HepG2 (cell line): Measurements from ENCODE around the gene MYL11. TPM values are rescaled to one million over a fixed set of nuclear protein-coding genes. Genes with fewer than 3 reads are reported as not detected.
A peak's percentile ranks its signal among the peaks of the same experiment; 100 is the strongest.

ENCODE experiments used
- ATAC-seq: fragments of 200-7000 bp; cut with Tn5 transposase; 3 replicates; pipeline ENCODE4 v1.9.1; 2020; ENCODE audit warnings: mild to moderate bottlenecking, moderate library complexity
- BruUV-seq: library from RNA; stranded (reverse); fragments of 400-500 nt; replicated peaks from 2 replicates; lab custom pipeline; 2021; lab: Mats Ljungman, UMichigan
- CTCF ChIA-PET: fragments of 300-600 bp; formaldehyde crosslinking; extraction: SDS; loops from one replicate; lab custom pipeline; 2021; ENCODE audit warnings: low total read pairs, inconsistent platforms, low intra/inter-chr PET ratio; lab: Yijun Ruan, JAX
- POLR2A ChIA-PET: fragments of 350-600 bp; sonication (Branson Sonifier 250); formaldehyde crosslinking; loops from one replicate; lab custom pipeline; 2020; ENCODE audit warnings: antibody characterized with exemption, inconsistent platforms; lab: Yijun Ruan, JAX
- DNase-seq: peaks from one replicate; pipeline ENCODE4 v3.0.0-alpha.2; 2015; ENCODE audit warnings: low spot score
- FAIRE-seq: peaks from 3 replicates; lab custom pipeline; 2011; peaks lifted over from hg19 to GRCh38; lab: Jason Lieb, UNC
- H2AFZ ChIP-seq: one replicate; pipeline ENCODE4 v1.6.1; 2011; ENCODE audit warnings: low read length, inconsistent platforms
- H3K27ac ChIP-seq: fragments of 300-600 bp; 3 replicates; pipeline ENCODE4 v1.8.0; 2011; ENCODE audit warnings: mixed run types, mild to moderate bottlenecking, mixed read lengths, low read length, inconsistent platforms; ENCODE audit not compliant: insufficient read depth; ENCODE audit errors: extremely low read length
- H3K27me3 ChIP-seq, 2 experiments: fragments of 200-600 bp in 1 of 2; 2 replicates in 1 of 2; 3 replicates in 1 of 2; pipeline versions ENCODE4 v1.6.0 to v1.8.0; 2011; ENCODE audit warnings: low read length in 2 of 2, mild to moderate bottlenecking in 2 of 2, moderate library complexity in 2 of 2, inconsistent platforms in 1 of 2; ENCODE audit not compliant: insufficient read depth in 2 of 2, control insufficient read depth in 1 of 2
- H3K36me3 ChIP-seq, 2 experiments: fragments of 200-600 bp in 1 of 2; replicated peaks in 1 of 2; 2 replicates in 1 of 2; 3 replicates in 1 of 2; pipeline versions ENCODE4 v1.5.1 to v1.8.0; 2011; ENCODE audit warnings: low read length in 2 of 2, inconsistent platforms in 1 of 2; ENCODE audit not compliant: insufficient read depth in 2 of 2, control insufficient read depth in 1 of 2
- H3K4me1 ChIP-seq: 2 replicates; pipeline ENCODE4 v1.5.1; 2012; ENCODE audit warnings: low read length, inconsistent platforms; ENCODE audit not compliant: insufficient read depth
- H3K4me2 ChIP-seq: 2 replicates; pipeline ENCODE4 v1.6.0; 2011; ENCODE audit warnings: low read depth, low read length, inconsistent platforms
- H3K4me3 ChIP-seq, 3 experiments: fragments of 200-600 bp in 1 of 3; sonication (generic), shearing (Covaris generic) in 1 of 3; replicated peaks in 1 of 3; 2 replicates each; pipeline ENCODE4 v1.5.1; 2011 to 2016; ENCODE audit warnings: low read length in 3 of 3, inconsistent platforms in 2 of 3, low read depth in 2 of 3, mild to moderate bottlenecking in 2 of 3, control low read depth in 1 of 3, mixed read lengths in 1 of 3; ENCODE audit not compliant: insufficient read depth in 1 of 3
- H3K79me2 ChIP-seq: one replicate; pipeline ENCODE4 v1.6.1; 2011; ENCODE audit warnings: low read length, inconsistent platforms; ENCODE audit not compliant: insufficient read depth
- H3K9ac ChIP-seq: 2 replicates; pipeline ENCODE4 v1.6.0; 2011; ENCODE audit warnings: mild to moderate bottlenecking, low read depth, low read length, inconsistent platforms; ENCODE audit not compliant: insufficient read depth
- H3K9me3 ChIP-seq: 2 replicates; pipeline ENCODE4 v1.5.1; 2012; ENCODE audit warnings: mild to moderate bottlenecking, low read length
- H4K20me1 ChIP-seq: 2 replicates; pipeline ENCODE4 v1.6.0; 2011; ENCODE audit warnings: inconsistent platforms, mild to moderate bottlenecking, low read length, moderate library complexity; ENCODE audit not compliant: insufficient read depth
- ARNTL ChIP-seq: sonication (generic); formaldehyde crosslinking; IDR thresholded peaks from 2 replicates; pipeline ENCODE4 v1.4.0; 2020; ENCODE audit warnings: mild to moderate bottlenecking, missing genetic modification reagents
- CHCHD3 ChIP-seq: sonication (generic); formaldehyde crosslinking; IDR thresholded peaks from 2 replicates; pipeline ENCODE4 v1.8.0; 2022; ENCODE audit warnings: mild to moderate bottlenecking, missing genetic modification reagents, moderate library complexity
- GTF2F1 ChIP-seq: fragments of 150-350 bp; IDR thresholded peaks from 2 replicates; pipeline ENCODE4 v1.6.1; 2014; ENCODE audit warnings: low read length
- HNF4G ChIP-seq, 2 experiments: sonication (generic) in 1 of 2; formaldehyde crosslinking in 1 of 2; IDR thresholded peaks; 2 replicates each; pipeline versions ENCODE4 v1.4.0 to v1.6.1; 2011 to 2020; ENCODE audit warnings: borderline replicate concordance in 2 of 2, low read depth in 2 of 2, mild to moderate bottlenecking in 2 of 2, low read length in 1 of 2, missing genetic modification reagents in 1 of 2, moderate library complexity in 1 of 2
- MIXL1 ChIP-seq: IDR thresholded peaks from 2 replicates; pipeline ENCODE4 v1.6.1; 2016
- MTA1 ChIP-seq: sonication (generic); formaldehyde crosslinking; IDR thresholded peaks from 2 replicates; pipeline ENCODE4 v1.4.0; 2020; ENCODE audit warnings: missing genetic modification reagents, mild to moderate bottlenecking, borderline replicate concordance
- NAIF1 ChIP-seq: sonication (generic); formaldehyde crosslinking; IDR thresholded peaks from 2 replicates; pipeline ENCODE4 v1.5.0; 2020; ENCODE audit warnings: mild to moderate bottlenecking, missing genetic modification reagents, borderline replicate concordance
- NR3C1 ChIP-seq: sonication (generic); formaldehyde crosslinking; IDR thresholded peaks from 2 replicates; pipeline ENCODE4 v1.4.0; 2020; ENCODE audit warnings: missing genetic modification reagents
- REXO4 ChIP-seq: sonication (generic); formaldehyde crosslinking; IDR thresholded peaks from 2 replicates; pipeline ENCODE4 v1.8.0; 2022; ENCODE audit warnings: missing genetic modification reagents, mild to moderate bottlenecking, borderline replicate concordance
- RFX3 ChIP-seq: IDR thresholded peaks from 2 replicates; pipeline ENCODE4 v1.6.1; 2016; ENCODE audit warnings: missing biosample characterization, missing genetic modification reagents
- ZNF33B ChIP-seq: sonication (generic); formaldehyde crosslinking; IDR thresholded peaks from 2 replicates; pipeline ENCODE4 v1.5.1; 2020; ENCODE audit warnings: mild to moderate bottlenecking, missing genetic modification reagents
- ZNF563 ChIP-seq: sonication (generic); formaldehyde crosslinking; IDR thresholded peaks from 2 replicates; pipeline ENCODE4 v1.8.0; 2022; ENCODE audit warnings: mild to moderate bottlenecking, moderate library complexity, missing genetic modification reagents
- WGBS: methylation state at CpG from one replicate; pipeline ENCODE4 v1.1.6; 2017; ENCODE audit warnings: low lambda C conversion rate; 5-methylcytosine and 5-hydroxymethylcytosine counted together
- in situ Hi-C: cut with HindIII; loops from 2 replicates; pipeline ENCODE4 v1.10.0; 2017; ENCODE audit warnings: low pct_unique_long_range_greater_than_20kb; ENCODE audit not compliant: extremely low pct_ligation_motif_present
- intact Hi-C: fragments of 100-400 bp; cut with micrococcal nuclease; formaldehyde crosslinking; loops from one replicate; pipeline ENCODE4 v1.10.0; 2022; ENCODE audit not compliant: unreplicated experiment
- polyA plus RNA-seq, 8 experiments: library from polyadenylated mRNA; depleted of rRNA in 3 of 8; stranded (reverse) in 7 of 8; unstranded in 1 of 8; fragments of >200 nt; fragmentation: Illumina TruSeq in 4 of 8; extraction: Trizol in 4 of 8; gene quantifications; 2 replicates each; pipeline versions ENCODE4 v1.2.1 to v1.2.3, GENCODE V29; 2011 to 2016; ENCODE audit warnings: low read depth in 4 of 8, missing spikeins in 1 of 8, mixed read lengths in 1 of 8; ENCODE audit not compliant: insufficient read depth in 1 of 8
- total RNA-seq, 5 experiments: library from RNA; depleted of rRNA; stranded (reverse); fragments of >200 nt; fragmentation: Illumina TruSeq; extraction: Trizol; gene quantifications; 2 replicates each; pipeline ENCODE4 v1.2.3, GENCODE V29; 2016; ENCODE audit warnings: low read depth in 1 of 5
- TF ChIP-seq, protein P1 (sequence below): IDR thresholded peaks from 2 replicates; pipeline ENCODE4 v1.6.1; 2016; ENCODE audit warnings: missing genetic modification reagents, missing compliant biosample characterization
- TF ChIP-seq, protein P2 (sequence below): sonication (generic); formaldehyde crosslinking; conservative IDR thresholded peaks from 2 replicates; pipeline ENCODE4 v1.8.1; 2023; ENCODE audit warnings: missing genetic modification reagents
- TF ChIP-seq, protein P3 (sequence below): sonication (generic); formaldehyde crosslinking; IDR thresholded peaks from 2 replicates; pipeline ENCODE4 v1.4.0; 2020; ENCODE audit warnings: missing genetic modification reagents
- TF ChIP-seq, protein P4 (sequence below): conservative IDR thresholded peaks from 2 replicates; pipeline ENCODE4 v1.6.1; 2018; ENCODE audit warnings: missing genetic modification reagents

Gene MYL11
- total and polyA plus RNA-seq, 2 of the 13 experiments (the other 11 are each of a cell fraction or from before 2014, with no cell fraction given), result not detected

DNA sequence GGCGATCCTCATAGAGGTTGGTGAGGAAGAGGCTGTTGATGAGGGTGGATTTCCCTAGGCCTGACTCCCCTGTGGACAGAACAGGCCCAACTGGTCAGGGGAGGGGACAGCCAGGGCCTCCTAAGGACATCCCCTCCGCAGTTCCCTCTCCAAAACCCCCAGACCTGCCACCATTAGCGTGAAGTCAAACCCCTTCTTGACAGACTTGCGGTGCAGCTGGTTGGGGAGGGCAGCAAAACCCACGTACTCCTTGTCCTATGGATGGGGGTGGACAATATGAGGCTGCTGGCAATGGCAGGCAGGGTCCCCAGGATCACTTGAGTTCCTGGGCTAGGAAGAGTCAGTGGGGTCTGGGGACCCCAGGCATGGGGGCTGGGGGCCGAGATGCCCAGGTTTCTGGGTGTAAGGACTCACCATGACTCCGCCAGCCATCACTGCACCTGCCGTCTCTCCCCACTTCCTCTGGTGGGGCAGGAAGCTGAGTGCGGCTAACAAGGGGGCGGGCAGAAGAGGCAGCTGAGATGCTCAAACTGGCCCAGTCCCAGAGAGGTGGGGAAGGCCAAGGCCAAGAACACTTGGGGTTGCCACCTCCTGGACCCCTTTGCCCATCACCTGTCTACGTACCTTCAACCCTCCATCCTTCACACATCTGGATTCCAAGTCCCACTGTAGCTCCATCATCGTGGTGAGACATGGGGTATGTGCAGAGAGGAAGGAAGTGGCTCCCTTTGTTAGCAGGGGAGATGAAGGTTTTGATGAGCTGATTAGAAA, 7.7 kb downstream of the MYL11 start, which contains the start of gene SEPTIN1:
Gene SEPTIN1, minus strand, starts transcription at position 451 of the 771 bp plus-strand sequence. Its CDS starts 19 bp downstream, at position 432.
- H3K79me2 ChIP-seq, result peaks cover 2% of the 10 kb centered on the region
- no peak for DNase-seq
- in situ Hi-C loops (no loop called here), intact Hi-C loops (no loop called here)
- peak within 1 kb of the TSS; percentile 54 for H3K4me2 ChIP-seq
- BruUV-seq, result no TSS peak
- no peak within 1 kb of the TSS for H2AFZ ChIP-seq
- no peaks in the 10 kb centered on the region for H3K27me3 ChIP-seq
- H3K4me1 ChIP-seq, result peaks cover 41% of the 10 kb centered on the region
- H3K9me3 ChIP-seq, result no peaks in the 10 kb centered on the region
- ATAC-seq, result no peak
- no peak within 1 kb of the TSS for H3K27ac ChIP-seq
- H4K20me1 ChIP-seq, result no peaks in the 10 kb centered on the region
- no peak within 1 kb of the TSS for H3K9ac ChIP-seq
- CTCF ChIA-PET, result no interaction called here
- H3K4me3 ChIP-seq, result peak within 1 kb of the TSS in 1 of 3 experiments; percentile 27; a peak in 1 of 6 replicates
- POLR2A ChIA-PET, result interaction anchor here (0.8 to 2.9 kb wide), 4 partner anchors 10 to 25 kb away, joined by 3 to 14 read pairs (median 8); partner anchors contain the start of genes ZNF48 and ZNF771
- H3K36me3 ChIP-seq, result no peaks in the 10 kb centered on the region
- WGBS, result 72% methylated on average over 11 of the region's 12 CpGs
- no peak for FAIRE-seq
- TF ChIP-seq RFX3 (CRISPR knock-in tag) (no peak), NAIF1 (CRISPR knock-in tag) (no peak), ZNF33B (CRISPR knock-in tag) (no peak), MIXL1 (no peak), MTA1 (CRISPR knock-in tag) (no peak), CHCHD3 (CRISPR knock-in tag) (no peak), REXO4 (no peak), ARNTL (CRISPR knock-in tag) (no peak), NR3C1 (CRISPR knock-in tag) (no peak), ZNF563 (CRISPR knock-in tag) (no peak), GTF2F1 (no peak), HNF4G (IDR thresholded peaks at IDR 0.05; ENCODE audit: borderline replicate concordance, low read depth, low read length) (no peak), HNF4G (CRISPR knock-in tag; IDR thresholded peaks at IDR 0.05; ENCODE audit: borderline replicate concordance, low read depth) (no peak)
- TF ChIP-seq, protein P1, sequence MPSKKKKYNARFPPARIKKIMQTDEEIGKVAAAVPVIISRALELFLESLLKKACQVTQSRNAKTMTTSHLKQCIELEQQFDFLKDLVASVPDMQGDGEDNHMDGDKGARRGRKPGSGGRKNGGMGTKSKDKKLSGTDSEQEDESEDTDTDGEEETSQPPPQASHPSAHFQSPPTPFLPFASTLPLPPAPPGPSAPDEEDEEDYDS (CRISPR knock-in tag), result no peak
- TF ChIP-seq, protein P2, sequence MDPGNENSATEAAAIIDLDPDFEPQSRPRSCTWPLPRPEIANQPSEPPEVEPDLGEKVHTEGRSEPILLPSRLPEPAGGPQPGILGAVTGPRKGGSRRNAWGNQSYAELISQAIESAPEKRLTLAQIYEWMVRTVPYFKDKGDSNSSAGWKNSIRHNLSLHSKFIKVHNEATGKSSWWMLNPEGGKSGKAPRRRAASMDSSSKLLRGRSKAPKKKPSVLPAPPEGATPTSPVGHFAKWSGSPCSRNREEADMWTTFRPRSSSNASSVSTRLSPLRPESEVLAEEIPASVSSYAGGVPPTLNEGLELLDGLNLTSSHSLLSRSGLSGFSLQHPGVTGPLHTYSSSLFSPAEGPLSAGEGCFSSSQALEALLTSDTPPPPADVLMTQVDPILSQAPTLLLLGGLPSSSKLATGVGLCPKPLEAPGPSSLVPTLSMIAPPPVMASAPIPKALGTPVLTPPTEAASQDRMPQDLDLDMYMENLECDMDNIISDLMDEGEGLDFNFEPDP (CRISPR knock-in tag), result no peak
- TF ChIP-seq, protein P3, sequence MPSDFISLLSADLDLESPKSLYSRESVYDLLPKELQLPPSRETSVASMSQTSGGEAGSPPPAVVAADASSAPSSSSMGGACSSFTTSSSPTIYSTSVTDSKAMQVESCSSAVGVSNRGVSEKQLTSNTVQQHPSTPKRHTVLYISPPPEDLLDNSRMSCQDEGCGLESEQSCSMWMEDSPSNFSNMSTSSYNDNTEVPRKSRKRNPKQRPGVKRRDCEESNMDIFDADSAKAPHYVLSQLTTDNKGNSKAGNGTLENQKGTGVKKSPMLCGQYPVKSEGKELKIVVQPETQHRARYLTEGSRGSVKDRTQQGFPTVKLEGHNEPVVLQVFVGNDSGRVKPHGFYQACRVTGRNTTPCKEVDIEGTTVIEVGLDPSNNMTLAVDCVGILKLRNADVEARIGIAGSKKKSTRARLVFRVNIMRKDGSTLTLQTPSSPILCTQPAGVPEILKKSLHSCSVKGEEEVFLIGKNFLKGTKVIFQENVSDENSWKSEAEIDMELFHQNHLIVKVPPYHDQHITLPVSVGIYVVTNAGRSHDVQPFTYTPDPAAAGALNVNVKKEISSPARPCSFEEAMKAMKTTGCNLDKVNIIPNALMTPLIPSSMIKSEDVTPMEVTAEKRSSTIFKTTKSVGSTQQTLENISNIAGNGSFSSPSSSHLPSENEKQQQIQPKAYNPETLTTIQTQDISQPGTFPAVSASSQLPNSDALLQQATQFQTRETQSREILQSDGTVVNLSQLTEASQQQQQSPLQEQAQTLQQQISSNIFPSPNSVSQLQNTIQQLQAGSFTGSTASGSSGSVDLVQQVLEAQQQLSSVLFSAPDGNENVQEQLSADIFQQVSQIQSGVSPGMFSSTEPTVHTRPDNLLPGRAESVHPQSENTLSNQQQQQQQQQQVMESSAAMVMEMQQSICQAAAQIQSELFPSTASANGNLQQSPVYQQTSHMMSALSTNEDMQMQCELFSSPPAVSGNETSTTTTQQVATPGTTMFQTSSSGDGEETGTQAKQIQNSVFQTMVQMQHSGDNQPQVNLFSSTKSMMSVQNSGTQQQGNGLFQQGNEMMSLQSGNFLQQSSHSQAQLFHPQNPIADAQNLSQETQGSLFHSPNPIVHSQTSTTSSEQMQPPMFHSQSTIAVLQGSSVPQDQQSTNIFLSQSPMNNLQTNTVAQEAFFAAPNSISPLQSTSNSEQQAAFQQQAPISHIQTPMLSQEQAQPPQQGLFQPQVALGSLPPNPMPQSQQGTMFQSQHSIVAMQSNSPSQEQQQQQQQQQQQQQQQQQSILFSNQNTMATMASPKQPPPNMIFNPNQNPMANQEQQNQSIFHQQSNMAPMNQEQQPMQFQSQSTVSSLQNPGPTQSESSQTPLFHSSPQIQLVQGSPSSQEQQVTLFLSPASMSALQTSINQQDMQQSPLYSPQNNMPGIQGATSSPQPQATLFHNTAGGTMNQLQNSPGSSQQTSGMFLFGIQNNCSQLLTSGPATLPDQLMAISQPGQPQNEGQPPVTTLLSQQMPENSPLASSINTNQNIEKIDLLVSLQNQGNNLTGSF, result no peak
- TF ChIP-seq, protein P4, sequence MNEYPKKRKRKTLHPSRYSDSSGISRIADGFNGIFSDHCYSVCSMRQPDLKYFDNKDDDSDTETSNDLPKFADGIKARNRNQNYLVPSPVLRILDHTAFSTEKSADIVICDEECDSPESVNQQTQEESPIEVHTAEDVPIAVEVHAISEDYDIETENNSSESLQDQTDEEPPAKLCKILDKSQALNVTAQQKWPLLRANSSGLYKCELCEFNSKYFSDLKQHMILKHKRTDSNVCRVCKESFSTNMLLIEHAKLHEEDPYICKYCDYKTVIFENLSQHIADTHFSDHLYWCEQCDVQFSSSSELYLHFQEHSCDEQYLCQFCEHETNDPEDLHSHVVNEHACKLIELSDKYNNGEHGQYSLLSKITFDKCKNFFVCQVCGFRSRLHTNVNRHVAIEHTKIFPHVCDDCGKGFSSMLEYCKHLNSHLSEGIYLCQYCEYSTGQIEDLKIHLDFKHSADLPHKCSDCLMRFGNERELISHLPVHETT (CRISPR knock-in tag), result no peak
